ENCODE results near the gene GRID1. TPM values are rescaled to one million over a fixed set of nuclear protein-coding genes. Genes with fewer than 3 reads are reported as not detected.

GRID1 gene
- total RNA-seq, 1 experiment from 2014 or later: 0.07 TPM

GRCh38 chr10:86285136-86285790, 81.3 kb downstream of the GRID1 start:
- Histone ChIP-seq H3K4me3 (ENCODE audit: low read length) (no peak overlapping the region), H3K27ac (ENCODE audit: low read length) (no peak overlapping the region)
- DNase-seq: no peak

GRCh38 chr10:86284355-86285105, 82.1 kb downstream of the GRID1 start:
- Histone ChIP-seq H3K9ac (ENCODE audit: low read length) (no peak overlapping the region), H3K4me2 (ENCODE audit: low read depth, low read length, poor library complexity, severe bottlenecking) (no peak overlapping the region), H3K27me3 (ENCODE audit: low read length) (no peaks in the 10 kb centered on the region), H3K9me3 (ENCODE audit: low read length) (no peaks in the 10 kb centered on the region), H2AFZ (ENCODE audit: low read length) (no peak overlapping the region), H3K4me3 (ENCODE audit: low read length) (no peak overlapping the region), H3K79me2 (ENCODE audit: low read length) (no peaks in the 10 kb centered on the region), H3K36me3 (ENCODE audit: insufficient read depth, low read length) (no peaks in the 10 kb centered on the region), H3K4me1 (ENCODE audit: low read length) (peaks cover 7% of the 10 kb centered on the region), H3K27ac (ENCODE audit: low read length) (no peak overlapping the region), H4K20me1 (ENCODE audit: insufficient read depth, low read depth, low read length) (no peaks in the 10 kb centered on the region), H3K9me2 (replicated peaks; ENCODE audit: insufficient read depth, low read length) (no peaks in the 10 kb centered on the region)
- DNase-seq: no peak

More at GRCh38 chr10:86285136-86285790, 81.3 kb downstream of the GRID1 start:
- H2AFZ ChIP-seq (ENCODE audit: low read length): no peak overlapping the region
- H3K4me2 ChIP-seq (ENCODE audit: low read depth, low read length, poor library complexity, severe bottlenecking): no peak overlapping the region
- no peaks in the 10 kb centered on the region for H3K27me3 ChIP-seq (ENCODE audit: low read length)
- H3K9me2 ChIP-seq (replicated peaks; ENCODE audit: insufficient read depth, low read length): no peaks in the 10 kb centered on the region
- H4K20me1 ChIP-seq (ENCODE audit: insufficient read depth, low read depth, low read length): no peaks in the 10 kb centered on the region
- peaks cover 7% of the 10 kb centered on the region for H3K4me1 ChIP-seq (ENCODE audit: low read length)
- H3K9ac ChIP-seq (ENCODE audit: low read length): no peak overlapping the region
- no peaks in the 10 kb centered on the region for H3K79me2 ChIP-seq (ENCODE audit: low read length)
- no peaks in the 10 kb centered on the region for H3K36me3 ChIP-seq (ENCODE audit: insufficient read depth, low read length)
- H3K9me3 ChIP-seq (ENCODE audit: low read length): no peaks in the 10 kb centered on the region

GRCh38 chr10:86283466-86284287, 82.9 kb downstream of the GRID1 start:
- Histone ChIP-seq H2AFZ (ENCODE audit: low read length) (no peak overlapping the region), H3K27ac (ENCODE audit: low read length) (no peak overlapping the region), H4K20me1 (ENCODE audit: insufficient read depth, low read depth, low read length) (no peaks in the 10 kb centered on the region), H3K4me1 (ENCODE audit: low read length) (peaks cover 7% of the 10 kb centered on the region), H3K4me3 (ENCODE audit: low read length) (no peak overlapping the region), H3K9me2 (replicated peaks; ENCODE audit: insufficient read depth, low read length) (no peaks in the 10 kb centered on the region), H3K4me2 (ENCODE audit: low read depth, low read length, poor library complexity, severe bottlenecking) (no peak overlapping the region), H3K27me3 (ENCODE audit: low read length) (no peaks in the 10 kb centered on the region), H3K9ac (ENCODE audit: low read length) (no peak overlapping the region), H3K9me3 (ENCODE audit: low read length) (no peaks in the 10 kb centered on the region), H3K79me2 (ENCODE audit: low read length) (no peaks in the 10 kb centered on the region), H3K36me3 (ENCODE audit: insufficient read depth, low read length) (no peaks in the 10 kb centered on the region)
- no peak for DNase-seq

- no peaks in the 10 kb centered on the region for H3K27me3 ChIP-seq (ENCODE audit: low read length)
- H3K9ac ChIP-seq (ENCODE audit: low read length): no peak overlapping the region
- H3K79me2 ChIP-seq (ENCODE audit: low read length): no peaks in the 10 kb centered on the region
- H3K36me3 ChIP-seq (ENCODE audit: insufficient read depth, low read length): no peaks in the 10 kb centered on the region
- H3K4me3 ChIP-seq (ENCODE audit: low read length): no peak overlapping the region
- no peaks in the 10 kb centered on the region for H4K20me1 ChIP-seq (ENCODE audit: insufficient read depth, low read depth, low read length)
- DNase-seq: no peak
- no peak overlapping the region for H2AFZ ChIP-seq (ENCODE audit: low read length)
- peaks cover 2% of the 10 kb centered on the region for H3K4me1 ChIP-seq (ENCODE audit: low read length)
- H3K9me2 ChIP-seq (replicated peaks; ENCODE audit: insufficient read depth, low read length): no peaks in the 10 kb centered on the region
- H3K4me2 ChIP-seq (ENCODE audit: low read depth, low read length, poor library complexity, severe bottlenecking): no peak overlapping the region
- H3K9me3 ChIP-seq (ENCODE audit: low read length): no peaks in the 10 kb centered on the region
- H3K27ac ChIP-seq (ENCODE audit: low read length): no peak overlapping the region
Measured at GRCh38 chr10:86282664-86283465, 83.7 kb downstream of the GRID1 start.

GRCh38 chr10:86281396-86281795, 85.2 kb downstream of the GRID1 start:
- no peak for DNase-seq

GRCh38 chr10:86269332-86269731, 97.3 kb downstream of the GRID1 start:
- Histone ChIP-seq H3K9me3 (ENCODE audit: low read length) (no peaks in the 10 kb centered on the region), H2AFZ (ENCODE audit: low read length) (no peak overlapping the region), H3K4me2 (ENCODE audit: low read depth, low read length, poor library complexity, severe bottlenecking) (no peak overlapping the region), H3K27ac (ENCODE audit: low read length) (no peak overlapping the region), H3K27me3 (ENCODE audit: low read length) (no peaks in the 10 kb centered on the region), H3K4me1 (ENCODE audit: low read length) (peaks cover 14% of the 10 kb centered on the region), H4K20me1 (ENCODE audit: insufficient read depth, low read depth, low read length) (no peaks in the 10 kb centered on the region), H3K36me3 (ENCODE audit: insufficient read depth, low read length) (no peaks in the 10 kb centered on the region), H3K9me2 (replicated peaks; ENCODE audit: insufficient read depth, low read length) (no peaks in the 10 kb centered on the region), H3K9ac (ENCODE audit: low read length) (no peak overlapping the region), H3K79me2 (ENCODE audit: low read length) (no peaks in the 10 kb centered on the region), H3K4me3 (ENCODE audit: low read length) (no peak overlapping the region)
- DNase-seq: no peak

More at GRCh38 chr10:86281396-86281795, 85.2 kb downstream of the GRID1 start:
- Histone ChIP-seq H3K27ac (ENCODE audit: low read length) (no peak overlapping the region), H3K9ac (ENCODE audit: low read length) (no peak overlapping the region), H3K79me2 (ENCODE audit: low read length) (no peaks in the 10 kb centered on the region), H3K4me1 (ENCODE audit: low read length) (no peaks in the 10 kb centered on the region), H3K4me2 (ENCODE audit: low read depth, low read length, poor library complexity, severe bottlenecking) (no peak overlapping the region), H3K27me3 (ENCODE audit: low read length) (no peaks in the 10 kb centered on the region), H4K20me1 (ENCODE audit: insufficient read depth, low read depth, low read length) (no peaks in the 10 kb centered on the region), H3K9me2 (replicated peaks; ENCODE audit: insufficient read depth, low read length) (no peaks in the 10 kb centered on the region), H3K9me3 (ENCODE audit: low read length) (no peaks in the 10 kb centered on the region), H2AFZ (ENCODE audit: low read length) (no peak overlapping the region), H3K4me3 (ENCODE audit: low read length) (no peak overlapping the region), H3K36me3 (ENCODE audit: insufficient read depth, low read length) (no peaks in the 10 kb centered on the region)

- peaks cover 14% of the 10 kb centered on the region for H3K4me1 ChIP-seq (ENCODE audit: low read length)
- no peak overlapping the region for H3K4me2 ChIP-seq (ENCODE audit: low read depth, low read length, poor library complexity, severe bottlenecking)
- no peak overlapping the region for H3K4me3 ChIP-seq (ENCODE audit: low read length)
- H4K20me1 ChIP-seq (ENCODE audit: insufficient read depth, low read depth, low read length): no peaks in the 10 kb centered on the region
- H3K27ac ChIP-seq (ENCODE audit: low read length): no peak overlapping the region
- H3K36me3 ChIP-seq (ENCODE audit: insufficient read depth, low read length): no peaks in the 10 kb centered on the region
- no peaks in the 10 kb centered on the region for H3K79me2 ChIP-seq (ENCODE audit: low read length)
- no peaks in the 10 kb centered on the region for H3K9me2 ChIP-seq (replicated peaks; ENCODE audit: insufficient read depth, low read length)
- DNase-seq: no peak
- no peak overlapping the region for H2AFZ ChIP-seq (ENCODE audit: low read length)
- no peaks in the 10 kb centered on the region for H3K27me3 ChIP-seq (ENCODE audit: low read length)
- H3K9me3 ChIP-seq (ENCODE audit: low read length): no peaks in the 10 kb centered on the region
- no peak overlapping the region for H3K9ac ChIP-seq (ENCODE audit: low read length)
Measured at GRCh38 chr10:86267286-86268195, 99.1 kb downstream of the GRID1 start.

All from Karpas-422 (cell line).